Gastrocnemius medialis (tissue), 4 donors: ENCODE data around the gene CBX8. TPM values are rescaled to one million over a fixed set of nuclear protein-coding genes. Genes with fewer than 3 reads are reported as not detected.

ENCODE experiments used
- ATAC-seq, 2 donors: fragments of 150-250 bp; one replicate each; pipeline ENCODE4 v1.9.1; 2016
- DNase-seq, 2 donors: peaks; one replicate each; pipeline ENCODE4 v3.0.0-alpha.2; 2019
- H3K27ac ChIP-seq, 4 donors: fragments of 200-600 bp; sonication (generic); 1 replicate in 1 of 4; 2 replicates in 3 of 4; pipeline ENCODE4 v1.5.1; 2016 to 2018; ENCODE audit warnings: mild to moderate bottlenecking in 2 of 4, moderate library complexity in 1 of 4
- H3K27me3 ChIP-seq, 3 donors: fragments of 200-600 bp; sonication (generic) in 2 of 3; 1 replicate in 1 of 3; 2 replicates in 2 of 3; pipeline versions ENCODE4 v1.5.1 to v1.6.0; 2016 to 2019; ENCODE audit warnings: mild to moderate bottlenecking in 1 of 3, moderate library complexity in 1 of 3
- H3K36me3 ChIP-seq, 2 donors: fragments of 200-600 bp; sonication (generic) in 1 of 2; one replicate each; pipeline ENCODE4 v1.5.1; 2017 to 2018
- H3K4me1 ChIP-seq, 2 donors: fragments of 200-600 bp; sonication (generic) in 1 of 2; one replicate each; pipeline ENCODE4 v1.5.1; 2016 to 2017; ENCODE audit warnings: mild to moderate bottlenecking in 2 of 2
- H3K4me3 ChIP-seq, 4 donors: fragments of 200-600 bp; sonication (generic) in 3 of 4; 1 replicate in 1 of 4; 2 replicates in 3 of 4; pipeline ENCODE4 v1.5.1; 2016 to 2019; ENCODE audit warnings: mild to moderate bottlenecking in 2 of 4
- H3K9me3 ChIP-seq, 3 donors: fragments of 200-600 bp; sonication (generic) in 2 of 3; 1 replicate in 1 of 3; 2 replicates in 2 of 3; pipeline ENCODE4 v1.5.1; 2016 to 2019
- CTCF ChIP-seq, 5 experiments: fragments of 450-650 bp in 3 of 5; fragments of 200-600 bp in 2 of 5; sonication (generic) in 2 of 5; IDR thresholded peaks in 4 of 5; conservative IDR thresholded peaks in 1 of 5; 1 replicate in 4 of 5; 2 replicates in 1 of 5; pipeline ENCODE4 v1.5.1; 2016 to 2019; ENCODE audit warnings: antibody characterized with exemption in 5 of 5, mild to moderate bottlenecking in 3 of 5, moderate library complexity in 3 of 5
- POLR2A ChIP-seq, 2 donors: fragments of 450-650 bp; IDR thresholded peaks; one replicate each; pipeline ENCODE4 v1.6.1; 2017; ENCODE audit warnings: antibody characterized with exemption in 2 of 2, mild to moderate bottlenecking in 2 of 2, moderate library complexity in 2 of 2
- in situ Hi-C, 4 donors: fragments of 200-750 bp; cut with MboI; loops; one replicate each; pipeline versions ENCODE4 v1.15.0 to v1.8.0; 2017; ENCODE audit warnings: low sequenced_read_pairs in 4 of 4
- intact Hi-C: fragments of 100-400 bp; cut with DNase I; formaldehyde crosslinking; loops from one replicate; pipeline ENCODE4 v1.15.1; 2023; ENCODE audit warnings: low total_unique reads
- total RNA-seq, 4 donors: library from RNA; depleted of rRNA; stranded (reverse); fragments of >200 nt; gene quantifications; one replicate each; pipeline versions ENCODE4 v1.1.0 to v1.2.3, GENCODE V29; 2016

Gene CBX8
- total RNA-seq, 4 donors from 2014 or later = 0.18 to 0.94 (median 0.49) TPM; not detected in 1

- no peaks in the 10 kb centered on the region for H3K9me3 ChIP-seq
- no peak overlapping the region for H3K27ac ChIP-seq
- H3K36me3 ChIP-seq = no peaks in the 10 kb centered on the region
- H3K4me1 ChIP-seq = no peaks in the 10 kb centered on the region
- DNase-seq = no peak
- H3K4me3 ChIP-seq = no peak overlapping the region
- no peak for ATAC-seq
- intact Hi-C loops = no loop called here
- in situ Hi-C loops = no loop called here
- TF ChIP-seq POLR2A (IDR thresholded peaks at IDR 0.05) = no peak
- no peak for TF ChIP-seq CTCF (IDR thresholded peaks at IDR 0.05 in 4 of 5, conservative IDR thresholded peaks at IDR 0.05 in 1 of 5)
- H3K27me3 ChIP-seq = peaks cover 14 to 17% (median 17%) of the 10 kb centered on the region in 3 donors
Observed at GRCh38 chr17:79822583-79823124, 25.8 kb upstream of the CBX8 start.

GRCh38 chr17:79821331-79822095 is 24.6 kb upstream of the CBX8 start:
- no peak for TF ChIP-seq CTCF (IDR thresholded peaks at IDR 0.05 in 4 of 5, conservative IDR thresholded peaks at IDR 0.05 in 1 of 5)
- TF ChIP-seq POLR2A (IDR thresholded peaks at IDR 0.05) = no peak
- ATAC-seq = no peak
- no peak overlapping the region for H3K4me3 ChIP-seq
- in situ Hi-C loops = no loop called here
- H3K9me3 ChIP-seq = no peaks in the 10 kb centered on the region
- H3K27me3 ChIP-seq = peaks cover 19 to 24% (median 22%) of the 10 kb centered on the region in 3 donors
- intact Hi-C loops = no loop called here
- no peak overlapping the region for H3K27ac ChIP-seq
- no peaks in the 10 kb centered on the region for H3K4me1 ChIP-seq
- H3K36me3 ChIP-seq = no peaks in the 10 kb centered on the region
- DNase-seq = no peak

- H3K36me3 ChIP-seq = no peaks in the 10 kb centered on the region
- in situ Hi-C loops = no loop called here
- no peak for ATAC-seq
- H3K27ac ChIP-seq = no peak overlapping the region
- intact Hi-C loops = no loop called here
- H3K4me1 ChIP-seq = no peaks in the 10 kb centered on the region
- no peak overlapping the region for H3K4me3 ChIP-seq
- DNase-seq = no peak
- peaks cover 19 to 26% (median 22%) of the 10 kb centered on the region in 3 donors for H3K27me3 ChIP-seq
- TF ChIP-seq CTCF (IDR thresholded peaks at IDR 0.05 in 4 of 5, conservative IDR thresholded peaks at IDR 0.05 in 1 of 5) (no peak), POLR2A (IDR thresholded peaks at IDR 0.05) (no peak)
- no peaks in the 10 kb centered on the region for H3K9me3 ChIP-seq
Observed at GRCh38 chr17:79820959-79821330, 24.1 kb upstream of the CBX8 start.

- Histone ChIP-seq H3K36me3 (no peaks in the 10 kb centered on the region), H3K4me1 (peaks cover 0 to 8% of the 10 kb centered on the region in 2 donors), H3K27ac (no peak overlapping the region), H3K4me3 (no peak overlapping the region), H3K9me3 (no peaks in the 10 kb centered on the region), H3K27me3 (peaks cover 26 to 38% (median 33%) of the 10 kb centered on the region in 3 donors)
- no peak for ATAC-seq
- intact Hi-C loops = no loop called here
- no peak for DNase-seq
- TF ChIP-seq CTCF (IDR thresholded peaks at IDR 0.05 in 4 of 5, conservative IDR thresholded peaks at IDR 0.05 in 1 of 5) = no peak
- in situ Hi-C loops = no loop called here
Observed at GRCh38 chr17:79819534-79820276, 22.8 kb upstream of the CBX8 start.
